Gastrocnemius medialis (tissue), 4 donors: ENCODE measurements around the gene MBD3L4. TPM values are rescaled to one million over a fixed set of nuclear protein-coding genes. Genes with fewer than 3 reads are reported as not detected.
"Not testable (repeated sequence)": the region's sequence is repeated elsewhere in the genome, so short reads cannot be mapped to it uniquely, and the experiment has no call there.

Source experiments
- ATAC-seq, 2 donors: fragments of 150-250 bp; one replicate each; pipeline ENCODE4 v1.9.1; 2016
- DNase-seq, 2 donors: peaks; one replicate each; pipeline ENCODE4 v3.0.0-alpha.2; 2019
- H3K27ac ChIP-seq, 4 donors: fragments of 200-600 bp; sonication (generic); 1 replicate in 1 of 4; 2 replicates in 3 of 4; pipeline ENCODE4 v1.5.1; 2016 to 2018; ENCODE audit warnings: mild to moderate bottlenecking in 2 of 4, moderate library complexity in 1 of 4
- H3K27me3 ChIP-seq, 3 donors: fragments of 200-600 bp; sonication (generic) in 2 of 3; 1 replicate in 1 of 3; 2 replicates in 2 of 3; pipeline versions ENCODE4 v1.5.1 to v1.6.0; 2016 to 2019; ENCODE audit warnings: mild to moderate bottlenecking in 1 of 3, moderate library complexity in 1 of 3
- H3K36me3 ChIP-seq, 2 donors: fragments of 200-600 bp; sonication (generic) in 1 of 2; one replicate each; pipeline ENCODE4 v1.5.1; 2017 to 2018
- H3K4me1 ChIP-seq, 2 donors: fragments of 200-600 bp; sonication (generic) in 1 of 2; one replicate each; pipeline ENCODE4 v1.5.1; 2016 to 2017; ENCODE audit warnings: mild to moderate bottlenecking in 2 of 2
- H3K4me3 ChIP-seq, 4 donors: fragments of 200-600 bp; sonication (generic) in 3 of 4; 1 replicate in 1 of 4; 2 replicates in 3 of 4; pipeline ENCODE4 v1.5.1; 2016 to 2019; ENCODE audit warnings: mild to moderate bottlenecking in 2 of 4
- H3K9me3 ChIP-seq, 3 donors: fragments of 200-600 bp; sonication (generic) in 2 of 3; 1 replicate in 1 of 3; 2 replicates in 2 of 3; pipeline ENCODE4 v1.5.1; 2016 to 2019
- CTCF ChIP-seq, 5 experiments: fragments of 450-650 bp in 3 of 5; fragments of 200-600 bp in 2 of 5; sonication (generic) in 2 of 5; IDR thresholded peaks in 4 of 5; conservative IDR thresholded peaks in 1 of 5; 1 replicate in 4 of 5; 2 replicates in 1 of 5; pipeline ENCODE4 v1.5.1; 2016 to 2019; ENCODE audit warnings: antibody characterized with exemption in 5 of 5, mild to moderate bottlenecking in 3 of 5, moderate library complexity in 3 of 5
- POLR2A ChIP-seq, 2 donors: fragments of 450-650 bp; IDR thresholded peaks; one replicate each; pipeline ENCODE4 v1.6.1; 2017; ENCODE audit warnings: antibody characterized with exemption in 2 of 2, mild to moderate bottlenecking in 2 of 2, moderate library complexity in 2 of 2
- in situ Hi-C, 4 donors: fragments of 200-750 bp; cut with MboI; loops; one replicate each; pipeline versions ENCODE4 v1.15.0 to v1.8.0; 2017; ENCODE audit warnings: low sequenced_read_pairs in 4 of 4
- intact Hi-C: fragments of 100-400 bp; cut with DNase I; formaldehyde crosslinking; loops from one replicate; pipeline ENCODE4 v1.15.1; 2023; ENCODE audit warnings: low total_unique reads
- total RNA-seq, 4 donors: library from RNA; depleted of rRNA; stranded (reverse); fragments of >200 nt; gene quantifications; one replicate each; pipeline versions ENCODE4 v1.1.0 to v1.2.3, GENCODE V29; 2016

The MBD3L4 gene
- total RNA-seq, 4 donors from 2014 or later, result not detected

DNA sequence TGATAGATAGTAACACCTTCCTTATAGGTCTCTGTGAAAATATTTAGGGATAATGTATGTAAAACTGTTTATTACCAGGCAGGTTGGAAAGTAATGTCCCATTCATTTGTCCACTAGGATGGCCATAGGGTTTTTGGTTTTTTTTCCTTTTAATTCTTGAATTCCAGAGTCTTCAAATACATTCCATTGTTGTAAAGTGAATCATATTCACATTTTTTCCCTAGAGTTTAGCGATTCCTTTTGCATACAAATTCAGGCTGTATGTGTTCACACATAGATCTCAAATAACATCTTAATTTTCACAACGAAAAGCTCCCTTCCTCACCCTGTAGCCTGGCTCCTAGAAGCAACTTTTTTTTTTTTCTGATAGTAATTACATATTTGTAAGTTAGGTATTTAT is 27.7 kb upstream of the MBD3L4 start:
- ATAC-seq (no peak), DNase-seq (no peak)
- Histone ChIP-seq H3K9me3 (no peaks in the 10 kb centered on the region), H3K27ac (no peak overlapping the region), H3K4me3 (no peak overlapping the region), H3K36me3 (peaks cover 3 to 25% of the 10 kb centered on the region in 2 donors), H3K27me3 (no peaks in the 10 kb centered on the region), H3K4me1 (peaks cover 7 to 9% of the 10 kb centered on the region in 2 donors)
- TF ChIP-seq POLR2A (IDR thresholded peaks at IDR 0.05) (no peak), CTCF (IDR thresholded peaks at IDR 0.05 in 4 of 5, conservative IDR thresholded peaks at IDR 0.05 in 1 of 5) (no peak)
- intact Hi-C loops (no loop called here), in situ Hi-C loops (no loop called here)

- in situ Hi-C loops, H3K27ac ChIP-seq, H3K4me1 ChIP-seq, DNase-seq, intact Hi-C loops, H3K27me3 ChIP-seq, ATAC-seq, H3K9me3 ChIP-seq, H3K4me3 ChIP-seq: not testable (repeated sequence)
- peaks cover 3 to 19% of the 10 kb centered on the region in 2 donors for H3K36me3 ChIP-seq
- TF ChIP-seq CTCF (IDR thresholded peaks at IDR 0.05 in 4 of 5, conservative IDR thresholded peaks at IDR 0.05 in 1 of 5), result peak in 1 of 5 experiments; percentile 30
These were observed 27.1 kb upstream of the MBD3L4 start for GRCh38 chr19:7067122-7067521.

DNA sequence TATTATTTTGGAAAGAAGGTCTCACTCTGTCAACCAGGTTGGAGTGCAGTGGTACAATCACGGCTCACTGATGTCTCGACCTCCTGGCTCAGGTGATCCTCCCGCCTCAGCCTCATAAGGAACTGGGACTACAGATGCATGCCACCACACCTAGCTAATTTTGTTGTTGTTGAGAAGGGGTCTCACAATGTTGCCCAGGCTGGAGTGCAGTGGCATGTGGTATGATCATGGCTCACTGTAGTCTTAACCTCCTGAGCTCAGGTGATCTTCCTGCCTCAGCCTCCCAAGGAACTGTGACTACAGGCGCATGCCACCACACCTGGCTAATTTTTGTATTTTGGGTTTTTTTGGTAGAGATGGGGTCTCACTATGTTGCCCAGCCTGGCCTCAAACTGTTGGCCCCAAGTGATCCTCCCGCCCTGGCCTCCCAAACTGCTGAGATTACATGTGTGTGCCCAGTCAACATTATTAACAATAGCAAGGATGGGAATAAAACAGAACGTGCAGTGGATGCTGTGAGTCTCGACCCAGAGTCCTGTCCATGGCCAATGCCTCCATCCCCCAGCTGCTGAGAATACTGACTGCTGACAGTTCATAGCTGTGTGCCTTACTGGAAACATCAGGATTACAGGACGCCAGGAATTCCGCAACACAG is 23.9 kb upstream of the MBD3L4 start:
- Histone ChIP-seq H3K36me3 (no peaks in the 10 kb centered on the region), H3K27me3 (no peaks in the 10 kb centered on the region), H3K4me1 (no peaks in the 10 kb centered on the region), H3K9me3 (no peaks in the 10 kb centered on the region), H3K4me3 (no peak overlapping the region), H3K27ac (no peak overlapping the region)
- in situ Hi-C loops (no loop called here), intact Hi-C loops (no loop called here)
- ATAC-seq (no peak), DNase-seq (no peak)
- TF ChIP-seq CTCF (IDR thresholded peaks at IDR 0.05 in 4 of 5, conservative IDR thresholded peaks at IDR 0.05 in 1 of 5) (no peak), POLR2A (IDR thresholded peaks at IDR 0.05) (no peak)

DNA sequence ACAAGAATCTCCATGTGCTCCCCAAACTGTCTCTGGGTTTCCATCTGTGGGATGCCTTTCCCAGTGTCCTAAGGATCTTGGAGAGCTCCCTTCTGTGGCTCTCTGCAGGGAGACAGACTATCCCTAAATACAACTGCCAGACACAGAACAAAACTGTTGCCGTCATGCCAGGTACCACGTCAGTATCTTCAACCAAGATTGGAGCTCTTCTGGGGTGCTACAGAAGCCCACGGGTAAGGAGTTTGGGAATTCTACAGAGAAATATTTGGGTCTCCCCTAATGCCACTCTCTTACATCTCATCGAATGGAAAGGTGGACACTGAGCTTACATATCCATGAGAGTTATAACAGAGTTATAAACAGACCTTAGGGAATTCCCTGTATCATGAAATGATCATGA is 23.4 kb upstream of the MBD3L4 start:
- no peaks in the 10 kb centered on the region for H3K27me3 ChIP-seq
- intact Hi-C loops (no loop called here), in situ Hi-C loops (no loop called here)
- DNase-seq (no peak), ATAC-seq (no peak)
- H3K36me3 ChIP-seq, result no peaks in the 10 kb centered on the region
- no peaks in the 10 kb centered on the region for H3K9me3 ChIP-seq
- no peak for TF ChIP-seq CTCF (IDR thresholded peaks at IDR 0.05 in 4 of 5, conservative IDR thresholded peaks at IDR 0.05 in 1 of 5)
- TF ChIP-seq POLR2A (IDR thresholded peaks at IDR 0.05), result no peak
- no peak overlapping the region for H3K27ac ChIP-seq
- H3K4me3 ChIP-seq, result no peak overlapping the region
- no peaks in the 10 kb centered on the region for H3K4me1 ChIP-seq

- in situ Hi-C loops, DNase-seq, H3K27ac ChIP-seq, H3K9me3 ChIP-seq, H3K4me3 ChIP-seq, H3K27me3 ChIP-seq, ATAC-seq, H3K4me1 ChIP-seq, intact Hi-C loops, H3K36me3 ChIP-seq: not testable (repeated sequence)
These were observed 20.0 kb upstream of the MBD3L4 start for GRCh38 chr19:7059977-7060376.

GRCh38 chr19:7058576-7058975 is 18.6 kb upstream of the MBD3L4 start, which contains the start of gene MBD3L3:
MBD3L3 (minus strand) TSS chr19:7058676; CDS start chr19:7058605, 71 bp downstream.
- intact Hi-C loops, H3K4me3 ChIP-seq, H3K27ac ChIP-seq, H3K27me3 ChIP-seq, in situ Hi-C loops, DNase-seq, ATAC-seq, H3K36me3 ChIP-seq, H3K9me3 ChIP-seq, H3K4me1 ChIP-seq: not testable (repeated sequence)

DNA sequence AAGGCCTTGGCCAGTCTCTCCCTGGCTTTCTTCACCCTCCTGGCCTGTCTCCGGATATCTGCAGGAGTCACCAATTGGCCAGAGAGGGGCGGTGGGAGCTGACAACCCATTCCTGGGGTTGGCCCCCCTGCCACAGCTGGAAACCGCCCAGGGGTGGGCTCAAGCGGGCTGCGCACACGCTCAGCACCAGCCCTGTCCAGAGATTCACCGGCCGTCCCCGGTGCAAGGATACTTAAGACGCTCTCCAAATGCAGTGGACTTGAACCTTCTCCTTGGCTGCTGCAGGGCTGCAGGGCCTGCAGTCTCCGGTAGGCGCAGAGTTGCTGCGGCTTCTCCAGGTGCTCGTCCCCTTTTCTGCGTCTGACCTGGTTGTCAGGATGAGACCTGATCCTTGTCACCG is 16.4 kb upstream of the MBD3L4 start:
- H3K27me3 ChIP-seq, ATAC-seq, intact Hi-C loops, H3K27ac ChIP-seq, H3K4me3 ChIP-seq, H3K9me3 ChIP-seq, in situ Hi-C loops, DNase-seq, H3K4me1 ChIP-seq, H3K36me3 ChIP-seq: not testable (repeated sequence)

DNA sequence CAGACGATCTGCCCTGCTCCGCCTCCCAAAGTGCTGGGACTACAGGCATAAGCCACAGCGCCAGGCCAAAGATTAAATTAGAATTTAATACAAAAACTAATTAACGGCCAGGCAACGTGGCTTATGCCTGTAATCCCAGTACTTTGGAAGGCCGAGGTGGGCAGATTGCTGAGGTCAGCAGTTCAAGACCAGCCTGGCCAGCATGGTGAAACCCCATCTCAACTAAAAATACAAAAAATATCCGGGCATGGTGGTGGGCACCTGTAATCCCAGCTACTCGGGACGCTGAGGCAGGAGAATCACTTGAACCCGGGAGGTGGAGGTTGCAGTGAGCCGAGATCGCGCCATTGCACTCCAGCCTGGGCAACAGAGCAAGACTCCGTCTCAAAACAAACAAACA is 15.7 kb upstream of the MBD3L4 start:
- intact Hi-C loops, DNase-seq, H3K27me3 ChIP-seq, H3K27ac ChIP-seq, H3K4me1 ChIP-seq, H3K36me3 ChIP-seq, H3K9me3 ChIP-seq, ATAC-seq, in situ Hi-C loops, H3K4me3 ChIP-seq: not testable (repeated sequence)
